ENCODE data around the gene TOGARAM1.

The TOGARAM1 gene

GRCh38 chr14:45028107-45028626 lies 66.2 kb downstream of the TOGARAM1 start:
- no peak overlapping the region for H3K4me3 ChIP-seq (ENCODE audit: low read depth, low read length)
- no peak for TF ChIP-seq POLR2A (IDR thresholded peaks at IDR 0.05; ENCODE audit: extremely low read depth, insufficient read length)
- TF ChIP-seq CTCF (IDR thresholded peaks at IDR 0.05; ENCODE audit: low read depth, low read length), result no peak
- no peak for TF ChIP-seq MAX (IDR thresholded peaks at IDR 0.05; ENCODE audit: low read depth, low read length)
- TF ChIP-seq MYC (IDR thresholded peaks at IDR 0.05; ENCODE audit: low read depth, low read length), result no peak
- no peak for DNase-seq (ENCODE audit: low read depth)

- no peak overlapping the region for H3K4me3 ChIP-seq (ENCODE audit: low read depth, low read length)
- DNase-seq (ENCODE audit: low read depth), result no peak
- no peak for TF ChIP-seq MYC (IDR thresholded peaks at IDR 0.05; ENCODE audit: low read depth, low read length)
- TF ChIP-seq MAX (IDR thresholded peaks at IDR 0.05; ENCODE audit: low read depth, low read length), result no peak
- TF ChIP-seq POLR2A (IDR thresholded peaks at IDR 0.05; ENCODE audit: extremely low read depth, insufficient read length), result no peak
- TF ChIP-seq CTCF (IDR thresholded peaks at IDR 0.05; ENCODE audit: low read depth, low read length), result no peak
Observed at GRCh38 chr14:45034730-45035129, 72.7 kb downstream of the TOGARAM1 start.

GRCh38 chr14:45038256-45038655 lies 76.3 kb downstream of the TOGARAM1 start:
- no peak for TF ChIP-seq POLR2A (IDR thresholded peaks at IDR 0.05; ENCODE audit: extremely low read depth, insufficient read length)
- TF ChIP-seq MAX (IDR thresholded peaks at IDR 0.05; ENCODE audit: low read depth, low read length), result no peak
- TF ChIP-seq MYC (IDR thresholded peaks at IDR 0.05; ENCODE audit: low read depth, low read length), result no peak
- TF ChIP-seq CTCF (IDR thresholded peaks at IDR 0.05; ENCODE audit: low read depth, low read length), result no peak
- H3K4me3 ChIP-seq (ENCODE audit: low read depth, low read length), result no peak overlapping the region
- DNase-seq (ENCODE audit: low read depth), result no peak

GRCh38 chr14:45038865-45039264 lies 76.9 kb downstream of the TOGARAM1 start:
- no peak overlapping the region for H3K4me3 ChIP-seq (ENCODE audit: low read depth, low read length)
- no peak for TF ChIP-seq CTCF (IDR thresholded peaks at IDR 0.05; ENCODE audit: low read depth, low read length)
- TF ChIP-seq MYC (IDR thresholded peaks at IDR 0.05; ENCODE audit: low read depth, low read length), result no peak
- no peak for TF ChIP-seq POLR2A (IDR thresholded peaks at IDR 0.05; ENCODE audit: extremely low read depth, insufficient read length)
- no peak for TF ChIP-seq MAX (IDR thresholded peaks at IDR 0.05; ENCODE audit: low read depth, low read length)
- peak; percentile 7 for DNase-seq (ENCODE audit: low read depth)

- no peak for DNase-seq (ENCODE audit: low read depth)
- no peak overlapping the region for H3K4me3 ChIP-seq (ENCODE audit: low read depth, low read length)
- TF ChIP-seq POLR2A (IDR thresholded peaks at IDR 0.05; ENCODE audit: extremely low read depth, insufficient read length) (no peak), CTCF (IDR thresholded peaks at IDR 0.05; ENCODE audit: low read depth, low read length) (no peak), MYC (IDR thresholded peaks at IDR 0.05; ENCODE audit: low read depth, low read length) (no peak), MAX (IDR thresholded peaks at IDR 0.05; ENCODE audit: low read depth, low read length) (no peak)
Observed at GRCh38 chr14:45039390-45039789, 77.4 kb downstream of the TOGARAM1 start.

Data from NB4 (cell line).